ENCODE measurements around the gene STARD13.

STARD13 gene

DNA sequence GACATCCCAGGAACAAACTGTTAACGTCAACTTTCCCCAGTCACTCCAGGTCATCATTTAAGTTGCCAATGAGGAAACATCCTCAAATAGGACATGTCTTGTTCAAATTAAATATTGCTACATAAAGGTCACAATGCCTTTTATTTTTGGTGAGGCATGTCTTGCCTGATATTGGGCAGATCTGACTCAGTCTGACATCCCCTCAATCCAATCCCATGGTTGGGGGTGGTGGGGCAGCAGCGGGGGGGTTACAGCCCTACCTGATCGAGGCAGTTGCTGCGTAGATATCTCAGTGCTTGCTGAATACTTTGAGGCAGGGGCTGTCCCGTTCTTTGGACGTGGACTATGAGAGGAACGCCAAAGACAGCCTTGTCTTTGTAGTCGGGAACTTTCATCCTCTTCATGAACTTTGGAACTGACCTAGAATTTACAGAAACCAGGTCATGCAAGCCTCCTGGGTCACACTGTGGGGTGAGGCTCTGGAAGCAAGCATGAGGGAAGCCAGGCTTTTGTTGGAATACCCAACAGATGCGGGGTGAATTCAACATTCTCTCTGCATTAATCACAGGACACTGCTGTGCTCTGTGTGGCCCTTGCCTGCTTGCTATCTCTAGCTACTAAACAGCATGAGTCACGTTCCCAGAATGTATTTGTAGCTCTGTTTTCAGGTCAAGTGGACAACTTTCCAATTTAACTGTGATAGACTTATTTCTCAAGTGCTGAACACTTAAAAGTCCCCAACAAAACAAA is 159.6 kb downstream of the STARD13 start:
- in situ Hi-C loops (cut with MboI; ENCODE audit: low sequenced_read_pairs), result no loop called here

- in situ Hi-C loops (cut with MboI; ENCODE audit: low sequenced_read_pairs), result no loop called here
Observed at GRCh38 chr13:33123066-33123859, 162.3 kb downstream of the STARD13 start.

GRCh38 chr13:33119856-33120543 is 165.6 kb downstream of the STARD13 start:
- in situ Hi-C loops (cut with MboI; ENCODE audit: low sequenced_read_pairs), result no loop called here

DNA sequence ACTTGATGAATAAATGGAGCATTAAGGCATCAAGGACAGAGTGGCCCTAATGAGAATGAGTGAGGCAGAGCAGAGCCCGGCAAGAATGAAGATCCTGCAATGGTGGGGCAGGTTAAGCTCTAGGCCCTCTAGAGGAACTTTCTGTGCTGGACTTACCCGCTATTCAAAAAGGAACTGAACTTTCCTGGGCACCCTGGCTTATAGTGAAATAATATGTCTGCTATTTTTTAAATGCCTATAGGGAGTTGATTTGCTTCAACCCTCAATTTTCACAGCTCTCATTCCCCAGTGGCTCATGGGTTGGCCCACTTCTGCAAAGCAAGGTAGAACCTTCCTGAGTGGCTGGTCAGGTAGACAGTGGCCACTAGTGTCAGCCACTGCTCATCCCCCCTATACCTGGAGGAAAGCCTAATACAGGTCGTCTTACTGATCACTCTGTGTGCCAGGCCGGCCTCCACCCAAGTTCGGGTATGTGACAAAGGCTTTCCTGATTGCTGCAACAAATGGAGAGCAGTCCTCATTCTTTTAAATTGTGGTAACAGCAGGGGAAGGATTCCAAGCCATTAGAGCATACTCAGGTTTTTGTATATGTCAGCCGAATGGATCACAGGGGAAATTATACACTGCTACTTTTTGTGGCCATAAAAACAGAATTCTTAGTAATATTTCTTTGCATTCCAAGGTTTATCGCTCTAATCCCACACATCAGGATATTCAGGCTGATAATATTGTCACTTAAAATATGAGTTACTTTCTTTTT is 166.4 kb downstream of the STARD13 start:
- in situ Hi-C loops (cut with MboI; ENCODE audit: low sequenced_read_pairs), result no loop called here

DNA sequence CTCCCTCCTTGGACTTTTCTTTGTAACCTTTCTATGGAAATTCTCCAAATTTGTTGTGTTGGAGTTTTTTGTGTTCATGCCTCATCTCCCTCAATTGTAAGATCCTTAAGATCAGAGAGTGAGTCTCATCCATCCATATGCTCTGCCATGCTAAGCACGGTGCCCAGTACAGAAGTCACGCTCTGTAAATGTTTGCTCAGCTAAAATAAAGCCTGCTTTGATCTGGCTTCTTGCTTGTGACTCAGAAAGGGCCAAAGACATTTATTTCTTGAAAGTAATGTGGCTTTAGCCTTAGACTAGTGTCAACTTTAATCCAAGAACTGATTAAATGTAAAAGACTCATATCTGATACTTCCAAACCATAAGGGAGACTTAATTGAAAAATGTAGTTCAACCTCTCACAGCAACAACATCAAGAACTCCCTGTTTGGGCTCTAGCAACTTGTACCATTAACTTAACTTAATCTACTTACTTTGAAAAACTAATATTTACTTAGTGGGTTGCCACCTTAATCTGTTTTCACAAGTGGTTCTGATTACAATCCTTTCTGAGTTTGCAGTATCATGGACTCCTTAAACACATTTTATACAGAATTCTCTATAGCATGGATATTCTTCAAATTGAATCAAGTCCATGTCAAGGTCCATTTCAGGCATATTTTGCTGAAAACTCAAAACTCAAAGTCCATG is 169.1 kb downstream of the STARD13 start:
- in situ Hi-C loops (cut with MboI; ENCODE audit: low sequenced_read_pairs), result no loop called here

DNA sequence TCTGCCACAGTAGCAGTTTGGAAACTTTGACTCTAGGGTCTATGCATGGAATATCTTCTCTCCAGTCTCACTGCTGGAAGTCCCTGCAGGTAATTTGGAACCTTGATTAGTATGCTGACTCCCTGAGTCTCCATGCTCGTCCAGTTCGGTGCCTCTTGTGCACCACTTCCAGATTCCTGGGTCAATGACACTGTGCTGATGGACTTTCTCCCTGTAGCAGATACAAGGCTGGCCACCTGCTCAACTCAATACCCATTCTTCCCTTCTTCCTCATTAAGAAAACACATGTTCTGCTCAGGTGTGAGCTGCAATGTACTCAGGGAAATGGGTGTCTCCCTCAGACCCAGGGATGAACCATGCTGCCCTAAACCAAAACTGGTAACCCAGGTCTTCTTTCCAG is 170.3 kb downstream of the STARD13 start:
- in situ Hi-C loops (cut with MboI; ENCODE audit: low sequenced_read_pairs), result no loop called here

DNA sequence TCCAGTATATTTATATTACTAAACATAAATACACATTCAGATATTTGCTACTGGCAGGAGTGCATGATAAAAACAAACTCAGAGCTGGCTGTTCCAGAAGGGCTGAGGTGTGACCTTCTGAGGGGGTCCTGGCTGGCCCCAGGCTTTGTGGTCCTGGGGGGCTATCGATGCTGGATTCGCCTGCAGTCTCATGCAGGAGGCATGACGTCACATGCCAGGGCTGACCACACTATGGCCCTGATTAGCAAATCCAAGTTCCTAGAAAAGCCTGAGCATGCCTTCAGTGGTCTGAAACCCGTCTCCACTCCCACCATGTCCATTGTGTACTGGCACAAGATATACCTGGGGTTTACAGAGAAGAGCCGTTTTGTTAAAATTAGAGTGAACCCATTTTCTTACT is 171.4 kb downstream of the STARD13 start:
- in situ Hi-C loops (cut with MboI; ENCODE audit: low sequenced_read_pairs), result no loop called here

DNA sequence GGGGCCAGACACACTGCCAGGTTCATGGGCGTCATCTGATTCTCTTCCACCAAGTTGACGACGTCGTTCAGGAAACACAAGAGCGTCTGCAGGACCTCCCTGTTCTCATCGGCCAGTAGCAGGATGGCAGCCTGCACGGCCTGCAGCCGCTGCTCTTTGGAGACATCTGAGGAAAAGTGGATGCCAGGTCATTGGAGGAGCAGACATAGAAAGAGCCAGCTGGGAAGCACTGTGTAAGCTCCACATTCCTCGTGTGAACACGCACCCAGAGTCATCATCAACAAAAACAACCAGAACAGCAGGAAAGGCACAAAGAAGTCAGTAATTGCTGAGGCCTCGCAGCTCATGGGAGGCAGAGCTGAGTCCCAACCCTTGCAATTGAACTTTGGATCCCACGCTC is 172.8 kb downstream of the STARD13 start:
- in situ Hi-C loops (cut with MboI; ENCODE audit: low sequenced_read_pairs), result no loop called here

DNA sequence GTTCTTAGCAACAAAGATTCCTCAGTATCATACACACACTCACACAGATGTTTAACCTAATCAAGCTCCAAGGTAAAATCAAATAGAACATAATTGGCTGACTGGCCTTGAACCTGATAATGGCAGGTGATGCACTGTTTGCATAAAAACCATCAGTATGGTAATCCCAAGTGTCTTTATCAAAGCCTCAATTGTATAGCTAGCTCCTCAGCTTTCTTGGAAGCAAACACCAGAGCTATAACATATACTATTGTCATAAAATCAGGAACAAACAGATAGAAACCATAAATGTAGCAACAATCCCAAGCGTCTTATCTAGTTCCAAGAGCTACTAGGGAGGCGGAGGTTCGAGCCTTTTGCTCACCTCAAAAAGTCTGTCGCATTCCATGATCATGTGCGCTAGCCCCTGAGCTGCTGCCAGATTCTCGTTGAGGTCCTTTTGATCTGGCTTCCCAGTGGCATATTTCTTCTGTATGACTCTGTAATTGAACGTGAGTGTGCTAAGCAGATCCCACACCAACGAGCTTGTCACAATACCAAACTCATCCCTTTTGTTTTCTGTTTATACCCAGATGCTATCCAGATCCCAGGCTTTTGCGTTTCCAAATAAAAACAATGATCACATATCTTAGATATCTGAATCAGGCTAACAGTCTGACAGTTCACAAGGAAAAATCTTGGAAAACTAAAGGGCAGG is 174.0 kb downstream of the STARD13 start:
- in situ Hi-C loops (cut with MboI; ENCODE audit: low sequenced_read_pairs), result no loop called here

DNA sequence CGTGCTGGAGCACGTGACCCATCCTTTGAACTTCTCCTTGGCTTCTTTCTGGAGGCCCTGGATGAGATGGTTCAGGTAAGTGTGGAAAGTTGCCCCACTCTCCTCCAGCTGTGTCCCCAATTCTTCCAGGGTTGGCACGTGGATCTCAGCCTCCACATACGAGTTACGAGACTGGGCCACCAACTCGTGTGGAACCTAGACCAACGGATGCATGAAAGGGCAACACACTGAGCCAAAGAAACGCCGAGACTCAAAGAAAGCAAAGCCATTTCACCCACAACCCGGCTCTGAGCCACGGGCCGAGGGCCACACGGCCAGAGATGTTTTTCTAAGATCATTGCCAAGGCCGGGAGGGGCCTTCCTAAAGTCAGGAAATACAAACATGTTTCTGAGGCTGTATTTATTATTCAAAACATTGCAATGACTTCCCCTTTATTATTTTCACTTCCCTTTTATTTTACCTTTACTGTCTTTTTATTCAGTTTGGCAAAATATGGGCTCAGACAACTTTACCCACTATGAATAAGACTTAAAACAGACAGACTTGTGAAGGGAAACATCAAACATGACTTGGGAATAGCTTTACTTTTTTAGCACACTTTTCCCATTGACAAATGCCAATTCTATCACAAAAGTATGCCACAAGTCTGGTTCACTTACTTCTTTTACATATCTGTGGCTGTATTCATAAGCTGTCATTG is 174.7 kb downstream of the STARD13 start:
- in situ Hi-C loops (cut with MboI; ENCODE audit: low sequenced_read_pairs), result no loop called here

- in situ Hi-C loops (cut with MboI; ENCODE audit: low sequenced_read_pairs), result no loop called here
Observed at GRCh38 chr13:33110386-33110712, 175.2 kb downstream of the STARD13 start.

DNA sequence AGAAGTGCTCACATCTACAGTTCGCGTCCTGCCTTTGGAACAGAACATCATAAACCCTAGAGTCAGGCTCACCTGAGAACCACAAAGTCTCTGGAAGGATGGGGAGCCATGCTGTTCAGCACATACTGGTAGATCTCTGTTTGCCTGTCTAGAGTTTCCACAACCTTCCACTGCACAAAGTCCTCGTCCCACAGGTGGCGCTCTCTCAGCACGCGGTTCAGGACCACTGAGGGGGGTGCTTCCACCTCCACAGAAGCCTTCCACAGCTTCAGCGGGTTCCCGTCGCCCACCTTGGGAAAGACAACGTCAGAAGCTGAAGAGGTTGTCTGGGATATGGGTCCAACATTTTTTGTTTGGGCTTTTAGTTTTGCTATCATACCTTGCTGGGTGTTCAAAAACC is 175.8 kb downstream of the STARD13 start:
- in situ Hi-C loops (cut with MboI; ENCODE audit: low sequenced_read_pairs), result no loop called here

DNA sequence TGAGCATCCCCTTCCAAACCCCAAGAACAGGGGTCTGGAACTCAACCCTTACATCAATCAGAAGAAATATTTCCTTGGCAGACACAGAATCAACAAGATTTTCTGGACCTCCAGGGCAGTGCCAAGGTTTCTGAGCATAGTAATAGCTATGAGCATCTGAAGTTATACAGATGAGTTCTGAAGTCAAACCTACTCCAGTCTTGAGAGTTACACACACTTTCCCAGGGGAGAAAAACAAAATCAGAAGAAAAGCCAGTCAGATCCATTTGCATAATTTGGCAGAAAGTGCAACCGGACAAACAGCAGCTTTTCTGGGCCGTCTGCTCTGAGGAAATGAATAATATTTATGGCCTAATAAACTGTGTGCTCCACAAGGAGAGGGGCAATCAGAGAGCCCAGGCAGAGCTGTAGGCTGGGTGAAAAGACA is 176.3 kb downstream of the STARD13 start:
- in situ Hi-C loops (cut with MboI; ENCODE audit: low sequenced_read_pairs), result no loop called here

GRCh38 chr13:33108620-33109019 is 176.9 kb downstream of the STARD13 start:
- in situ Hi-C loops (cut with MboI; ENCODE audit: low sequenced_read_pairs), result no loop called here

DNA sequence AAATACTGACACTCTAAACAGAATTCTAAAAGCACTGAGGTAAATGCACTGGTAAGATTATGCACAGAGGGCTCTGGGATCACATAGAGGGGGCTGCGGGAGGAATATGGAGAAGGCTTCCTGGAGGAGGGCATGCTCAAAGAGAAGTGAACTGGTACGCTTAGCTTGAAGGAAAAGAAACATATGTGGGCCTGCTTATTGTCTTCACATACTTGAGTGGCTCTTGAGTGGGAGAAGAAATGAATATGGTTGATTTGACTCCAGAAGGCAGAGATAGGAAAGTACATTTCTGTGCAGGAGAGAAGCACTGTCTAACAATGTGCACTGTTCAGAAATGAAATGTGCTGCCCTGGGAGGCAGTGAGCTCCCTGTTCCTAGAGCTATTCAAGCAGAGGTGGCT is 178.2 kb downstream of the STARD13 start:
- in situ Hi-C loops (cut with MboI; ENCODE audit: low sequenced_read_pairs), result no loop called here

GRCh38 chr13:33106656-33107360 is 178.7 kb downstream of the STARD13 start:
- in situ Hi-C loops (cut with MboI; ENCODE audit: low sequenced_read_pairs), result no loop called here

GRCh38 chr13:33105387-33106005 is 180.1 kb downstream of the STARD13 start:
- in situ Hi-C loops (cut with MboI; ENCODE audit: low sequenced_read_pairs), result no loop called here

DNA sequence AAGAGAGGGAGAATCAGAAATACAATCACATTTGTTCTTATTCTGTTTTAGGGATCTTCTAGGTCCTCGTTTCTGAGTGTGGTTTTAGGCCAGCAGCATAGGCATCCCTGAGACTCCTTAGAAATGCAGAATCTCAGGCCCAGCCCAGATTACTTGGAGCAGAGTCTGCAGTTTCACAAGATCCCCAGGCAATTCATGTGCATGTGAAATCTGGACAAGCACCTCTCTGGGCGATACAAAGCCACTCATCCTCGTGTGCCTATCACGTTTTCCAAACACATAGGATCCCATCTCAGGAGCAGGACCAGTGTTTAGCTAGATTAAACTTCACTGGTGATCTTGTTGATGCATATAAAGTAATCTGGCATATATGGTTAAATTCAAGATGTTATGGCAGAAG is 182.1 kb downstream of the STARD13 start:
- in situ Hi-C loops (cut with MboI; ENCODE audit: low sequenced_read_pairs), result no loop called here

Data from HL-60/S4 treated with retinoic acid at 250 ng/mL for 4 days and 3 days (cell line).